Glomerular visceral epithelial cell (primary cell): ENCODE measurements around the gene APOBEC3B.
"Not testable (repeated sequence)": the region's sequence is repeated elsewhere in the genome, so short reads cannot be mapped to it uniquely, and the experiment has no call there.

ENCODE experiments used
- DNase-seq: peaks from one replicate; pipeline ENCODE4 v3.0.0-alpha.2; 2016; ENCODE audit errors: extremely low spot score

APOBEC3B gene

GRCh38 chr22:38981992-38982927 lies at the start of gene APOBEC3B:
Gene APOBEC3B, plus strand, starts transcription at chr22:38982347. Its CDS starts 107 bp downstream, at chr22:38982454.
- peak; percentile 96 for DNase-seq

- DNase-seq: peak; percentile 9
These were observed 47.1 kb upstream of the APOBEC3B start for GRCh38 chr22:38935023-38935422.

GRCh38 chr22:38935616-38936015 lies 46.5 kb upstream of the APOBEC3B start:
- DNase-seq: no peak

GRCh38 chr22:38936562-38936961 lies 45.6 kb upstream of the APOBEC3B start:
- no peak for DNase-seq

- no peak for DNase-seq
These were observed 45.1 kb upstream of the APOBEC3B start for GRCh38 chr22:38937036-38937435.

- no peak for DNase-seq
These were observed 44.6 kb upstream of the APOBEC3B start for GRCh38 chr22:38937541-38937940.

GRCh38 chr22:38938221-38938620 lies 43.9 kb upstream of the APOBEC3B start:
- no peak for DNase-seq

- DNase-seq: no peak
These were observed 43.2 kb upstream of the APOBEC3B start for GRCh38 chr22:38938925-38939324.

GRCh38 chr22:38940811-38941384 lies 41.2 kb upstream of the APOBEC3B start:
- no peak for DNase-seq

GRCh38 chr22:38941488-38941987 lies 40.6 kb upstream of the APOBEC3B start:
- no peak for DNase-seq

GRCh38 chr22:38942702-38943101 lies 39.4 kb upstream of the APOBEC3B start:
- DNase-seq: no peak

GRCh38 chr22:38943201-38943600 lies 38.9 kb upstream of the APOBEC3B start:
- no peak for DNase-seq

GRCh38 chr22:38943882-38944281 lies 38.3 kb upstream of the APOBEC3B start:
- DNase-seq: no peak

GRCh38 chr22:38944653-38945052 lies 37.5 kb upstream of the APOBEC3B start:
- DNase-seq: no peak

GRCh38 chr22:38945706-38946338 lies 36.3 kb upstream of the APOBEC3B start:
- DNase-seq: not testable (repeated sequence)

GRCh38 chr22:38946771-38947170 lies 35.4 kb upstream of the APOBEC3B start:
- DNase-seq: no peak

- DNase-seq: no peak
These were observed 34.6 kb upstream of the APOBEC3B start for GRCh38 chr22:38947321-38948140.

GRCh38 chr22:38948181-38948940 lies 33.8 kb upstream of the APOBEC3B start:
- no peak for DNase-seq

GRCh38 chr22:38949889-38950405 lies 32.2 kb upstream of the APOBEC3B start:
- no peak for DNase-seq

- DNase-seq: no peak
These were observed 31.4 kb upstream of the APOBEC3B start for GRCh38 chr22:38950527-38951295.
